HepG2 (cell line): Measurements from ENCODE around the gene LRPAP1.

Experiments used
- ATF3 ChIP-seq: sonication (generic); formaldehyde crosslinking; IDR thresholded peaks from 2 replicates; pipeline ENCODE4 v1.4.0; 2020; ENCODE audit warnings: missing genetic modification reagents
- NFE2L2 ChIP-seq: fragments of 150-350 bp; IDR thresholded peaks from 2 replicates; pipeline ENCODE4 v1.6.1; 2014; ENCODE audit warnings: low read length
- SIX4 ChIP-seq: sonication (generic); formaldehyde crosslinking; IDR thresholded peaks from 2 replicates; pipeline ENCODE4 v1.4.0; 2020; ENCODE audit warnings: missing genetic modification reagents
- SOX13 ChIP-seq, 3 experiments: fragments of 450-650 bp in 1 of 3; sonication (generic) in 1 of 3; formaldehyde crosslinking in 1 of 3; IDR thresholded peaks in 2 of 3; conservative IDR thresholded peaks in 1 of 3; 2 replicates each; pipeline versions ENCODE4 v1.5.0 to v1.6.1; 2016 to 2020; ENCODE audit warnings: antibody characterized with exemption in 1 of 3, mild to moderate bottlenecking in 1 of 3, missing compliant biosample characterization in 1 of 3, missing genetic modification reagents in 1 of 3, moderate library complexity in 1 of 3
- TCF7L2 ChIP-seq: IDR thresholded peaks from 2 replicates; pipeline ENCODE4 v1.6.1; 2011; ENCODE audit warnings: mild to moderate bottlenecking, low read depth, low read length, moderate library complexity
- TMF1 ChIP-seq: sonication (generic); formaldehyde crosslinking; IDR thresholded peaks from 2 replicates; pipeline ENCODE4 v1.8.1; 2022; ENCODE audit warnings: low read depth, missing genetic modification reagents

DNA sequence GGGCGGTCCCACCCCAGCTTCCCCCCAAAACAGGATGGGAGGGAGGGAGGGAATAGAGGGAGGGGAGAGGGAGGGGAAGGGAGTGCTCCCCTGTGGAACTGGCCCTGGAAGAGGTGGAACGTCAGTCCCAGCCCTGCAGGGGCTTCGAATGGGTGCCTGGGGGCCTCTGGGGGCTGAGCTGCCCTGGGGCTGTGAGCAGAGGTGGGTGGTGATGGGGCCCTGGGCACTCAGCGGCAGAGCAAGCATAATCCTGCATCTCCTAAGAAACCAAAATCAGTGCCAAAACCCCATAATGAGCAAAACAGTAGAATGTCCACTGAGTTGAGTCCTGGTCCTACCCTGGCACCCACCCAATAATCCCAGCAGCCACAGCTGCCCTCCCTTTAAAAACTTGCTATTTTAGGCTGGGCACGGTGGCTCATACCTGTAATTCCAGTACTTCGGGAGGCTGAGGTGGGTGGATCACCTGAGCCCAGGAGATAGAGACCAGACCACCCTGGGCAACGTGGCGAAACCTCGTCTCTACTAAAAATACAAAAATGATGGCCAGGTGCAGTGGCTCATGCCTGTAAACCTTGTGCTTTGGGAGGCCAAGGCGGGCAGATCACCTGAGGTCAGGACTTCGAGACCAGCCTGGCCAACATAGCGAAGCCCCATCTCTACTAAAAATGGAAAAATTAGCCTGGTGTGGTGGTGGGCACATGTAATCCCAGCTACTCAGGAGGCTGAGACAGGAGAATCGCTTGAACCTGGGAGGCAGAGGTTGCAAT is 58.0 kb downstream of the LRPAP1 start:
- TF ChIP-seq SIX4 (CRISPR knock-in tag) (no peak), SOX13 (IDR thresholded peaks at IDR 0.05) (no peak), SOX13 (CRISPR knock-in tag; conservative IDR thresholded peaks at IDR 0.05 in 1 of 2, IDR thresholded peaks at IDR 0.05 in 1 of 2) (no peak), NFE2L2 (no peak), TMF1 (CRISPR knock-in tag) (no peak), ATF3 (CRISPR knock-in tag) (no peak), TCF7L2 (no peak)
